Measurements from ENCODE around the gene ZFYVE16. TPM values are rescaled to one million over a fixed set of nuclear protein-coding genes. Genes with fewer than 3 reads are reported as not detected.

ZFYVE16 gene
- total RNA-seq, 1 experiment from 2014 or later = 21.9 TPM

GRCh38 chr5:80504833-80505232 lies 97.0 kb downstream of the ZFYVE16 start:
- H3K27me3 Mint-ChIP-seq (ENCODE audit: low read depth) = no peaks in the 10 kb centered on the region
- Histone ChIP-seq H2BK5ac (ENCODE audit: insufficient read length, low read length) (no peak overlapping the region), H3K9ac (ENCODE audit: extremely low read depth, insufficient read length, low read length) (no peak overlapping the region), H3T11ph (ENCODE audit: low read length) (no peak overlapping the region), H3K4me1 (ENCODE audit: insufficient read depth, low read length) (no peaks in the 10 kb centered on the region), H3K79me1 (ENCODE audit: insufficient read depth, low read depth, low read length, poor library complexity, severe bottlenecking) (no peaks in the 10 kb centered on the region), H3K4ac (ENCODE audit: low read depth, low read length) (no peak overlapping the region), H2BK20ac (ENCODE audit: low read depth, low read length, poor library complexity, severe bottlenecking) (no peak overlapping the region), H2AK5ac (ENCODE audit: insufficient read length, low read length) (no peak overlapping the region), H3K14ac (ENCODE audit: insufficient read depth, low read length) (no peak overlapping the region), H3K9me3 (ENCODE audit: control insufficient read depth, low read depth, low read length) (no peaks in the 10 kb centered on the region), H3K18ac (ENCODE audit: insufficient read length, low read depth, low read length) (no peak overlapping the region), H3K27me3 (ENCODE audit: insufficient read depth, low read length) (no peaks in the 10 kb centered on the region), H3K4me2 (ENCODE audit: insufficient read depth, insufficient read length, low read length) (no peak overlapping the region), H4K8ac (replicated peaks; ENCODE audit: insufficient read length, low read depth, low read length) (no peak overlapping the region), H2BK15ac (ENCODE audit: low read depth, low read length) (no peak overlapping the region), H2BK12ac (ENCODE audit: insufficient read length, low read depth, low read length) (no peak overlapping the region), H4K20me1 (ENCODE audit: control insufficient read depth, insufficient read depth, insufficient read length) (no peaks in the 10 kb centered on the region), H4K5ac (ENCODE audit: insufficient read length, low read depth, low read length) (no peak overlapping the region), H4K91ac (ENCODE audit: insufficient read length, low read depth, low read length) (no peak overlapping the region), H3K79me2 (ENCODE audit: insufficient read depth, low read length) (no peaks in the 10 kb centered on the region), H3K23me2 (ENCODE audit: insufficient read length, low read depth, low read length, poor library complexity, severe bottlenecking) (no peaks in the 10 kb centered on the region), H3K27ac (ENCODE audit: insufficient read length, low read depth, low read length) (no peak overlapping the region), H3K56ac (ENCODE audit: insufficient read length, low read depth, low read length) (no peak overlapping the region), H2AFZ (ENCODE audit: low read length) (no peak overlapping the region), H2BK120ac (ENCODE audit: low read depth, low read length, poor library complexity, severe bottlenecking) (no peak overlapping the region), H3K23ac (ENCODE audit: insufficient read length, low read depth, low read length) (no peak overlapping the region)
- H3K36me3 Mint-ChIP-seq (ENCODE audit: insufficient read depth in 1 of 3, low read depth in 3 of 3) = no peaks in the 10 kb centered on the region
- no peaks in the 10 kb centered on the region for H3K9me3 Mint-ChIP-seq
- TF ChIP-seq CTCF (conservative IDR thresholded peaks at IDR 0.05) = no peak
- WGBS (ENCODE audit: extremely low coverage, insufficient read length, low lambda C conversion rate) = no CpG with 5 or more reads among the region's 1 CpG
- H3K27ac Mint-ChIP-seq = no peak overlapping the region
- DNase-seq = no peak
- no peak overlapping the region for H3K4me3 Mint-ChIP-seq
- H3K4me1 Mint-ChIP-seq = no peaks in the 10 kb centered on the region; a peak in 1 of 4 replicates

Measured in H9 (cell line).